Duodenal mucosa (tissue), 2 donors: ENCODE results near the gene ATF3.

Experiments used
- H3K27ac ChIP-seq: one replicate; pipeline ENCODE4 v1.7.0; 2013; ENCODE audit warnings: low read depth, low read length
- H3K27me3 ChIP-seq, 2 donors: one replicate each; pipeline ENCODE4 v1.7.0; 2013; ENCODE audit warnings: low read length in 2 of 2, control low read depth in 1 of 2; ENCODE audit not compliant: insufficient read depth in 2 of 2, control insufficient read depth in 1 of 2
- H3K36me3 ChIP-seq, 2 donors: one replicate each; pipeline ENCODE4 v1.7.0; 2013; ENCODE audit warnings: low read length in 2 of 2, control low read depth in 1 of 2; ENCODE audit not compliant: insufficient read depth in 2 of 2, control insufficient read depth in 1 of 2
- H3K4me1 ChIP-seq, 2 donors: one replicate each; pipeline ENCODE4 v1.7.0; 2013; ENCODE audit warnings: low read length in 2 of 2, control low read depth in 1 of 2; ENCODE audit not compliant: insufficient read depth in 2 of 2, control insufficient read depth in 1 of 2
- H3K4me3 ChIP-seq, 2 donors: one replicate each; pipeline ENCODE4 v1.7.0; 2013; ENCODE audit warnings: low read length in 2 of 2, low read depth in 1 of 2
- H3K9ac ChIP-seq, 2 donors: one replicate each; pipeline ENCODE4 v1.7.0; 2013; ENCODE audit warnings: low read length in 2 of 2, low read depth in 1 of 2
- H3K9me3 ChIP-seq, 2 donors: one replicate each; pipeline ENCODE4 v1.7.0; 2013; ENCODE audit warnings: low read length in 2 of 2, control low read depth in 1 of 2; ENCODE audit not compliant: control insufficient read depth in 1 of 2

ATF3 gene

DNA sequence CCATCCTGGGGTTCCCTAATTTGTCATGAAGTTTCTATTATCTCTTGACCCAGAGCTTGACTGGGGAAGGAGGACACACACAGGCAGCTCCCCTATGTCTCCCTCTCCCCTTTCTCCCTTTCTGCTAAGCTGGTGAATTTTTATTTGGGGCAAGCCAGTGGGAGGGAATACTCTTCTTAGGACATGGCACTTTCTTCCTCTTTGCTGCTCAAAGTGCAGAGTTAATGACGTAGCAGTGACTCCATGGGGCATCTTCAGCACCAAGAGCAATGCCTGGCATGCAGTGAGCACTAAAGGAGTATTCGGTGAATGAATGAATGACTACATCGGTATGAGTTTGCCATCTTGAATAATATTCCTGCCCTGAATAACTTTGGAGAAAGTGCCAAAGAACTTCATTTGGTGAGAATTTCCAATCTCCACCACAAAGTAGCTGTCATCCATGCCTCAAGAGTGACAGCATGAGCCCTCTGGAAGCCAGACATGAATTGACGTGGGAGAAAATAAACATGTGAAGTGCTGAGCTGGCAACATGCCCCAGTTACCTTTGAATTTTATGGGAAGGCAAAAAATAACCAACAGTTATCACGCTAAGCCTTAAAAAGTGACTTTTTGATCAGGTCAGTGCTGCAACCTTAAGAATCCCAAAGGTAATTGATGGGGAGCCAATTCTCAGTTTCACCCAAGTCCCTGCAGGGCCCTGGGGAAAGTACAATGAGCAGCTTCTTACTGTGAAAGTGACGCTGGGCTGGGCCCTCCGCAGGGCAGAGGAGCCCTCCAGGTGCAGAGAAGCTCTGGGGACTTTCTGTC is 22.1 kb upstream of the ATF3 start:
- H3K36me3 ChIP-seq = no peaks in the 10 kb centered on the region
- H3K27me3 ChIP-seq = peaks cover 9 to 14% of the 10 kb centered on the region in 2 donors
- no peak overlapping the region for H3K9ac ChIP-seq
- H3K4me1 ChIP-seq = no peaks in the 10 kb centered on the region
- no peak overlapping the region for H3K4me3 ChIP-seq
- no peaks in the 10 kb centered on the region for H3K9me3 ChIP-seq
- no peak overlapping the region for H3K27ac ChIP-seq

DNA sequence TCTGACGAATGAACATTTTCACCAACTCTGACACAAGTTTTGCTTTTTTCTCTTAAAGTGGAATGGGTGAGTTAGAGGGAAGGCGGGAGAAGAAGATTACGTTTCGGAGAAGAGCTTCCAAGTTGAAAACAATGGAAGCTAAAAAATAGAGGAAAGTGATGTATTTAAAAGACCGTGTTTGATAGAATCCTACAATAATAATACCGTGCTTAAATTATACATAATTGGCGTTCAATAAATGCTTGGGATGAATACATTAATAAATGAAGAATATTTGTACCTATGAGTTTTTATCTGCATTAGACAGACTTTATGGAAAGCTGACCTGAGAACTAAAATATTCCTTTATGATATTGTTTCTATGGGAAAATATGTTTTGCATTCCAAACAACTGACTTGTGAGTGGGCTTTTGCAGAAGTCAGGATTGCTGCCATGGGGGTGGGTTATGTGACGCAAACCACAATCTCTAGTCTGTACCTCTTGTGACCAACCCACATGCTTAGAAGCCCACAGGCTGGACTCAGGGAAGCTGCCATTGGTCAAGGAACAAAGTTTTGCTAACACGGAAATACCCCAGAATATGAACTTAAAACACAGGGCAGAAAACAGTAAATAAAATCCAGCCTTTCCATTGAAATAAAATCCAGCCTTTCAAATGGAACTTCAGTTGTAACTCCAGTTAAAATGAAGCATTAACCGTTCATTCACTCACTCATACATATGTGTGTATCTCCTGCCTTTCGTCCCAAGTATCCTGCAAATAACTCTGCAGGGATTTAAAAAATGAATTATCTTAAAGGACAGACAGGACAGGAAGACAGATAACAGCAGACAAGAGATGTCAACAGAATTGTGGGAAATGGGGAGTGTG is 21.3 kb upstream of the ATF3 start:
- Histone ChIP-seq H3K4me3 (no peak overlapping the region), H3K4me1 (no peaks in the 10 kb centered on the region), H3K9me3 (no peaks in the 10 kb centered on the region), H3K36me3 (no peaks in the 10 kb centered on the region), H3K9ac (no peak overlapping the region), H3K27ac (no peak overlapping the region), H3K27me3 (peaks cover 9 to 14% of the 10 kb centered on the region in 2 donors)

DNA sequence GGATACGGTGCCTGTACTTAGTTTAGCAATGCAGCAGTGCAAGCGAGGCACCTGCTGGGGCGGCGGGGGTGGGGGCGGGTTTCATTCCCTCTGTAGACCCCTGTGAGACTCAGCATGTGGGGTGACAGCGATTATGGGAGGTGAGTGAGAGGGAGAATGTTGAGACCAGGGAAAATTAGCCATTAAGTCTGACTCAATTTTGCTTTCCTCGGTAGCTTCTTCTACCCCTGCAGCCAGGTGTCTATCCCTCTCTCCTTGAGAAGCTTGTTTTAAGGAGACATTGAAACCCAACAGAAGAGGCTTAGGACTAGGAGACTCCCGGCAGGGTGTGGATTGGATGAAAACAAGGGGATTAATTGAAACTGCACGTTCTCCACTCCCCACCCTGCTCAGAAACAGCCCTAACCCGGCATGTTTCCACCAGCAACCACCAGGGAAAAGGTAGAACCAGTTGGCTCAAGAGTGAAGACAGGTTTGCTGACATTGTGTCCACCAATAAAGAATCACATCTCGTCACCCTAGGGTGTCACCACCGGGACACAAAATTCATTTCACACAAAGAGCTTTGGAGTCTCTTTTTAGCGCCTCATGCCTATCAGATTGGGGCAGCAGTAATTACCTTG is 20.6 kb upstream of the ATF3 start:
- Histone ChIP-seq H3K4me3 (no peak overlapping the region), H3K4me1 (no peaks in the 10 kb centered on the region), H3K27me3 (peaks cover 9 to 14% of the 10 kb centered on the region in 2 donors), H3K9ac (no peak overlapping the region), H3K27ac (no peak overlapping the region), H3K9me3 (no peaks in the 10 kb centered on the region), H3K36me3 (no peaks in the 10 kb centered on the region)

DNA sequence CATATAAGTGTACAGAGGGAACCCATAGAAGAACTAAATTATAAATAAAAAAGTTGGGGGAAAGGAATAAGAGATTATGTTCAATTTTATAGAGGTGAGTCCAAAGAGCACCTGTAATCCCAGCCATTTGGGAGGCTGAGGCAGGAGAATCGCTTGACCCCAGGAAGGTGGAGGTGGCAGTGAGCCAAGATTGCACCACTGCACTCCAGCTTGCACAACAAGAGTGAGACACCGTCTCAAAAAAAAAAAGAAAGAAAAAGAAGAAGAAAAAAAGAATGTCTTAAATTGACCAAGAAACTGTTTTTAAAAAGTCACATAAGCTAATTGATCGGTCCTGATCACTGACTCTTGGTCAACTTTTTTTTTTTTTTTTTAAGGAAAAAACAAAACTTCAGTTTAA is 19.1 kb upstream of the ATF3 start:
- Histone ChIP-seq H3K4me3 (no peak overlapping the region), H3K27me3 (peaks cover 9 to 14% of the 10 kb centered on the region in 2 donors), H3K9me3 (no peaks in the 10 kb centered on the region)

DNA sequence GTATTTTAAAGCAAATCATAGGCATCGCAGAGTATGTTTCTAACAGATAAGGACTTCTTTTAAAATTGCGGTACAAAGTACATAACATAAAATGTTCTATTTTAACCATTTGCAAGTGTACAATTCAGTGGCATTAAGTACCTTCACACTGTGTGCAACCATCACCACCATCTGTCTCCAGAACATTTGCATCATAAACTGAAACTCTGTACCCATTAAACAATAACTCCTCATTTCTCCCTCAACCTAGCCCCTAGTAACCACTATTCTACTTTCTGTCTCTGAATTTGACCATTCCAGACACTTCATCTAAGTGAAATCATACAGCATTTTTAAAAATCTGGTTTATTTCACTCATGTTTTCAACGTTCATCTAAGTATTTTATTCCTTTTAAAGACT is 16.6 kb upstream of the ATF3 start:
- Histone ChIP-seq H3K27ac (no peak overlapping the region), H3K27me3 (peaks cover 9 to 11% of the 10 kb centered on the region in 2 donors), H3K36me3 (no peaks in the 10 kb centered on the region), H3K9me3 (no peaks in the 10 kb centered on the region), H3K9ac (no peak overlapping the region), H3K4me3 (no peak overlapping the region), H3K4me1 (peaks cover 6 to 11% of the 10 kb centered on the region in 2 donors)

More for the DNA sequence above, 19.1 kb upstream of the ATF3 start:
- Histone ChIP-seq H3K4me1 (no peaks in the 10 kb centered on the region), H3K27ac (no peak overlapping the region), H3K9ac (no peak overlapping the region), H3K36me3 (no peaks in the 10 kb centered on the region)

DNA sequence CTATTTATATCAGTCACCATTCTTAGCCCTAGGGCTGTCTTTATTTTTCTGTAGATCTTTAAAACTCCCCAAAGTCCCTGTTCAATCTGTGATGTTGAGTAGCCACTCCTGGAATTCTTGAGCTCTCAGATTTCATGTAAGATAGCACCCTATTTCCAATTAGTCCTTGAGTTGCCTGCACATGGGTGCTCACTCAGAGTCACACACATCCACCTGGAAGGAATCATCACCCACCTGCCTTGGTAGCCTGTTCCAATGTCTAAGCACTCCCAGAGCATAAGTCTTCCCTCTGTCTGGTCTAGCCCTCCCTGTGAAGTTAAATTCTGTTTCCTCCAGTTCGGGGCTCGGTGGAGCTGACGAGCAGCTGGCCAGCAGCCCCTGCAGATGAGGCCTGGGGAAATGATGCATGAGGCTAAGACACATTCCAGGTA is 14.7 kb upstream of the ATF3 start:
- Histone ChIP-seq H3K36me3 (no peaks in the 10 kb centered on the region), H3K4me1 (peaks cover 7 to 11% of the 10 kb centered on the region in 2 donors), H3K9ac (no peak overlapping the region), H3K9me3 (no peaks in the 10 kb centered on the region), H3K27ac (no peak overlapping the region), H3K4me3 (no peak overlapping the region), H3K27me3 (peaks cover 0 to 5% of the 10 kb centered on the region in 2 donors)

DNA sequence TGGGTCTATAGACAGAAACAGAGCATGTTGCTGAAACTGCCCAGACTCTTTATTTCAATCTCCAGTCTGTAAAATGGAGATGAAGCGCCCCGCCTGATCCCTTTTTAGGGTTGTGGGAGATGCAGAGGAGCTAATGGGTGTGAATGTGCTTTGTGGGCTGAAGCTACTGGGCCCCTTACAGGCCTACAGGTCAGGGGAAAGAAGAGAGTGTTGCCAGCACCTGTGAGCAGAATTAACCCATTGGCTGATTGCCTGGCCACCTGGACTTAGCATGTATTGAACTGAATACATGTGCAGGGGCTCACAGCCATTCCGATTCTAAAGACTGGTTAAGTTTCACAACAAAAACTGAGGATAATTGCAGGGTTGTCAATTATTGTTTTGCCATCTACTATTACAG is 13.9 kb upstream of the ATF3 start:
- Histone ChIP-seq H3K36me3 (no peaks in the 10 kb centered on the region), H3K27ac (no peak overlapping the region), H3K4me1 (peaks cover 7 to 11% of the 10 kb centered on the region in 2 donors), H3K9ac (no peak overlapping the region), H3K9me3 (no peaks in the 10 kb centered on the region), H3K27me3 (no peaks in the 10 kb centered on the region), H3K4me3 (no peak overlapping the region)

DNA sequence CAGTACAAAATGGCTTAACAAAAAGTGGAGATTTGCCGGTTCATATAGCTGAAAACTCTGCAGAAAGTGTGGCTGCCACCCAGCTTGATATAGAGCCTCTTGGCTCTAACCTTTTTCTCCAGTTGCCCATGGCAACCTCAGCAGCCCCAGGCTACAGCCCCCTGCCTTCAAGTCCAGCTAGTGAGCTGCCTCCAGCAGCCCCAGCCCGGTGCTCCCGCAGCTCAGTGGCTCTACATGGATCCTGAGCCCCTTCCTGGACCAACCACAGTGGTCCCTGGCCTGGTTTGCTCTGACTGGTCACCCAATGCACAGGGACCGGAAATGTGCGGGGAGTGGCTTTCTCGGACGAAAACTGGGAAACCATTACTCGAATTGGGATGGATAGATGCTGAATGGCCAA is 13.3 kb upstream of the ATF3 start:
- Histone ChIP-seq H3K4me1 (peaks cover 7 to 11% of the 10 kb centered on the region in 2 donors), H3K36me3 (no peaks in the 10 kb centered on the region), H3K9ac (no peak overlapping the region), H3K27ac (no peak overlapping the region), H3K4me3 (no peak overlapping the region), H3K9me3 (no peaks in the 10 kb centered on the region), H3K27me3 (no peaks in the 10 kb centered on the region)

DNA sequence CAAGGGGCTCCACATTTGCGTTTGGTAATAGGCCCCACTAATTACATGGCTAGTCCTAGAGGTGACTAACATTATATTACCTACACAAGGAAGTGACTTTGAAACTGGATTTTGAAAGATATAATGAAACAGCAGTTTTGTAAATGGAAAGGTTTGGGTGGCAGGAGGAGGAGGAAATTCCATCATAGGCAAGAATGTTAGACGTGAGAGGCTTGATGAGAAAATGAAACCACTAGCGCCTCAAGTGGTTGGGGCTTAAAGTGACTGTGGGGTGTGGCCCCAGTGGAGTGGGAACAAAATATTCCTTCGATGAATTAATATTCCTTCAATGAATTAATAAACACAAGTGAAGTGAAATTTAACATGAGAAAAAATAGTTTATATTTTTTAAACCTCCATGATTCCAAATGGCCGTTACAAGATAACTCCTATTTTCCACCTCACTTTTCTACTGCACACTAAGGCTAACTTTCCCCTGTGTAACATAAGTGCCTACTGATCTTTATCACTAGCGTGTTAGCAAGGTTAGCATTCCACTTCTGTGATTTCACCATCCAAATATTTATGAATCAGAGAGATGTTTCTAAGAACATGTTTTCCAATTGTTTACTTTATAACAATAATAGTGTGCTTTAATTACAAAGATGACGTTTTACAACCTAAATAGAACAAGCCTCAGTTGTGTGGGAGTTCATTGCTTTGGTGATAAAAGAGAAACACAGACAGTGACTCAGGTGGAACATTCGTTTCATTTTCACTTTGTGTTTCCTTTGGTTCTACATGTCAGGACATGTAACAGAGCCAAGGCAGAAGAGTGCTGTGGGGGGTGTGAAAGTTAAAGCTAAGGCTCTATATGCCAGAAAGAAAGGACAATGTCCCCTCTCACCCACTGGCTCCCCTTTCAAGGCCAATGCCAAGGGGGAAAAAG is 12.5 kb upstream of the ATF3 start:
- peak overlapping the region in 1 of 2 donors; percentile 12 for H3K4me3 ChIP-seq
- no peak overlapping the region for H3K27ac ChIP-seq

More for the DNA sequence above, 12.5 kb upstream of the ATF3 start:
- peaks cover 7 to 11% of the 10 kb centered on the region in 2 donors for H3K4me1 ChIP-seq
- peak overlapping the region in 1 of 2 donors; percentile 33 for H3K9ac ChIP-seq
- no peaks in the 10 kb centered on the region for H3K36me3 ChIP-seq
- no peaks in the 10 kb centered on the region for H3K9me3 ChIP-seq
- H3K27me3 ChIP-seq = no peaks in the 10 kb centered on the region
